NK-92 treated with Interleukin-12 subunit alpha and Interleukin-12 subunit beta, amount 100 ng/mL, for 24 hours (cell line): ENCODE measurements around the gene TRIM16.
"Not testable (repeated sequence)": the region's sequence is repeated elsewhere in the genome, so short reads cannot be mapped to it uniquely, and the experiment has no call there.

Experiments used
- DNase-seq: peaks from one replicate; lab custom pipeline; 2025; lab: John Stamatoyannopoulos, UW

TRIM16 gene

GRCh38 chr17:15683824-15684478, at the start of gene TRIM16:
Gene TRIM16, minus strand, starts transcription at chr17:15684311. Its CDS starts 32,702 bp downstream, at chr17:15651609.
- DNase-seq: peak; percentile 21

GRCh38 chr17:15733174-15733789, 49.2 kb upstream of the TRIM16 start:
- DNase-seq: not testable (repeated sequence)

DNA sequence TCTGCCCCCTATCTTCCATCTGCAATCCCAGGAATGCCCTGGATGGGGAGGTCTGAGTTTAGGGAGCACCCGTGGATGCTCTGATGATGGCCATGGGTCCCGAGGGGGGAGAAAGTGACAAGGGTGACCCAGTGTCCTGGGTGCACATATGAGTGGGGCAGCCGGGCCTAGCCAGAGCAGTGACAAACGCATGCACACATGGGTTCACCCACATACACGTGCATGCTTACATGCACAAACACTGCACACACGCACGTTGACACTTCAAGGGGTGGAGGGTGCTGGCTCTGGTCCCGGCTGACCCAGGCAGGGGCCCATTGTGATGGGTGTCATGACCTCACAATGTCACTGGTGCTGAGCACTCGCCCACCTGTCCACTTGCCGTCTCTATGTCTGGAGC, 47.8 kb upstream of the TRIM16 start, which contains the start of gene TBC1D26:
TBC1D26 (plus strand) TSS at position 384 of the 400 bp plus-strand sequence. CDS start 3,066 bp downstream, outside the sequence.
- not testable (repeated sequence) for DNase-seq

DNA sequence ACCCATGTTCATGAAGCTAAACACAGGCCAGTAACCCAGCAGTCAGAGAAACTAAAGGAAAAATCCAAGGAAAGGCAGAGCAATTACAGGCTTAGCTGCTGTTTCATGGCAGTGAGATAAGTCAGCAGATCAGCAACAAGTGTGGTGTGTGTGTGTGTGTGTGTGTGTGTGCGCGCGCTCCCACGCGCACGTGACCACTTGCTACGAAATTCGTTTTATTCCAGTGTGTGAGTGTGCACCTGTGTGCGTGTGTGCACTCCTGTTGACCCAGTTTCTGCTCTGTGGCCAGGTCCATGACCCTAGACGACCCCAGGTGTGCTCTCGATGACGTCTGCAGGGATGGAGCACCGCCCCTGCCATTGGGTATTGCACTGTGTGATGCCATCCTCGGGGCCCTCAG, 46.4 kb upstream of the TRIM16 start:
- not testable (repeated sequence) for DNase-seq

DNA sequence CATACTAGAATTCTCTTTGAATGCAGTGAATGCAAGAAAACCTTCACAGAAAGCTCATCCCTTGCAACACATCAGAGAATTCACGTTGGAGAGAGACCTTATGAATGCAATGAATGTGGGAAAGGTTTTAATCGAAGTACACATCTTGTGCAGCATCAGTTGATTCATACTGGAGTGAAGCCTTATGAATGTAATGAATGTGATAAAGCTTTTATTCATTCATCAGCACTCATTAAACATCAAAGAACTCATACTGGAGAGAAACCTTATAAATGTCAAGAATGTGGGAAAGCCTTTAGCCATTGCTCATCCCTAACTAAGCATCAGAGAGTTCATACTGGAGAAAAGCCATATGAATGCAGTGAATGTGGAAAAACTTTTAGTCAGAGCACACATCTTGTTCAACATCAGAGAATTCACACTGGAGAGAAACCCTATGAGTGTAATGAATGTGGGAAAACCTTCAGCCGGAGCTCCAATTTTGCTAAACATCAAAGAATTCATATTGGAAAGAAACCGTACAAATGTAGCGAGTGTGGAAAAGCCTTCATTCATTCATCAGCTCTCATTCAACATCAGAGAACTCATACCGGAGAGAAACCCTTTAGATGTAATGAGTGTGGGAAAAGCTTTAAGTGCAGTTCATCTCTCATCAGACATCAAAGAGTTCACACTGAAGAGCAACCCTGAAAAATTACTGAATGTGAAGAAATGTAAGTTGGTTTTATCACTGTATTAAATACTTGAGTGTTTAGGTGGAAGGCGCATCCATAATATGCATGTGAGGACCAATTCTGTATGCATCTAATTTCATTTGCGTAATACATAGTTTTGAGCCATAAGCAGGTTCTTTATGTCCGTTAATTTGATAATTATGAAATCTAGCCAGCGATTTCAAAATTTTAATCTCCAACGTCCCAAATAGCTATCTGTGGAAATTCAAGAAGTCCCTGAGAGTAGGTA, 32.8 kb upstream of the TRIM16 start:
- not testable (repeated sequence) for DNase-seq

- DNase-seq: not testable (repeated sequence)
Observed at GRCh38 chr17:15708879-15709278, 24.8 kb upstream of the TRIM16 start.

- not testable (repeated sequence) for DNase-seq
Observed at GRCh38 chr17:15704813-15705212, 20.7 kb upstream of the TRIM16 start.

- DNase-seq: not testable (repeated sequence)
Observed at GRCh38 chr17:15704239-15704638, 20.1 kb upstream of the TRIM16 start.

DNA sequence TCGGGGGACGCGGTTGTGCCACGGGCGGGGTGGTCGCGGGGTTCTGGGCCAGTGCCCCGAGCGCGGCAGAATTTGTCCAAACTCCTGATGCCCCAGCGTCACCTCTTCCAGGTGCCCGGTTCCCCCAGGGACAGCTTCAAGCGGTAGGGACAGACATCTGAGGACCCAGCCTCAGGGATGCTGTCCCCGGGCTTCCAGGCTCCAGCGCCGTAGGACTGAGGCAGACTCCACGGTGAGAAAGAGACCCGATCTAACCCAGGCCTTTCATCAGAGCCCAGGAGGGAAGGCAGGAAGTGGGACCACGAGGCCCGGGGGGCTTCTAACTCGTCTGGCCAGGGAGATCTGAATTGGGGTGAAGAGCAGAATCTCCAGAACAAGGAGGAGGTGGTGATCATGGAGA, 15.8 kb upstream of the TRIM16 start:
- not testable (repeated sequence) for DNase-seq

DNA sequence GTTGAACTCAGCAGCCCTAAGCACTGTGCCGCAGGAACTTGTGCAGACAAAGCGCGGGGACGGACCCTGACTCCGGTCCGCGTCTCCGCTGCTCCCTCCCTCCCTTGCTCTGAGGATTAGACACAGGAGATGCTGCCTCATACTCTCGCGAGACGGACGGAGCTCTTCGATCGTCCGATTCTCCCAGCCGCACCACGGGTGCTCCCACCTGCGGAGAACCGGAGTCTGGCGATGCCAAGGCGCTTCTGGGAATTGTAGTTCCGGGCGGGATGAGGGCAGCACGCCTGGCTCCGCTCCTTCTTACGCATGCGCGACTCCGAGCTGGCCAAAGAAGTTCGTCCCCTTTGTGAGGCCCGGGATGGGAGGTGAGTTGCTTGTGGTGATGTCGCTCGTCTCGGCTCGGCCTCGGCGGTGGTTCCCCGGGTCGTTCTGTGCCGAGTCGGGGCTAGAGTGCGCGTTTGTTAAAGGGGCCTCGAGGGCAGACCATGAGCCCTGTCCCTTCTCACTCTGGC, 15.4 kb upstream of the TRIM16 start, which contains the start of gene ZNF286A:
ZNF286A (plus strand) TSS at position 340 of the 512 bp plus-strand sequence. CDS start 578 bp downstream, outside the sequence.
- DNase-seq: peak; percentile 92

GRCh38 chr17:15698967-15699366, 14.9 kb upstream of the TRIM16 start:
- DNase-seq: not testable (repeated sequence)

DNA sequence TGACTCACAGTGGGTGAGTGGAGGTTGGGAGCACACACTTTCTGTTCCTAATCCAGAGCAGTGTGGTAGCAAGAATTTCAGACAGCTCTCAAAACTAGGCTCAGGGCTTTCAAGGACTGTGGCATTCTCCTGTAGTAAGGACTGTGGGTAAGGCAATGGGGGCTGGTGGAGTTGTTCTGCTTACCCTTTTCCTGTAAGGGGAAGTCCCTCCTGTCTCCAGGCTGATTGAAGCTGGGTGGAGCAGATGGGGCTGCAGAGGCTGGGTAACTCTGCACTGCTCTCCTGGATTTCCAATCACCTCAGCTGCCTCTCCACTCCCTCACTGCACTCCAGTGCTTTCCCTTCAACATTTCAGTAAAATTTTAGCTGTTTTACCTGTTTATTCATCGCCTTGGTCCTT, 3.4 kb upstream of the TRIM16 start:
- DNase-seq: not testable (repeated sequence)

DNA sequence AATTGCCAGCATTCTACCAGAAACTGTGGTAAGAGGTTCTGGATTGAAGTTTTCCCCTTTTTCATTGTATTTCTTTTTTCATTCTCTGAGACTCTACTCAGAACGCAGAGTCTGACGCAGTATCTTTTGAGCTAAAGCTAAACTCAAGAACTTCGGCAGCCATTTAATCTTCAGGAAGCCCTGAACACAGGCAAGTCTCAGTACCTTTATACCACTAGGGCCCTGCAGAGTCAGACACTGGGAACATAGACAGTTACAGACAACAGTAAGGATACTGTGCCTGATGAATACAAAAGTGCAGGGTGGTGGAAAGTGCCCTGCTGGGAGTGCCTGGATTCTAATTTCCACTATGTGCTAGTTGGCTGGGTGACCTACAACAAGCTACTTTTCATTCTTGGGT, 976 bp downstream of the TRIM16 start:
- DNase-seq: not testable (repeated sequence)

- not testable (repeated sequence) for DNase-seq
Observed at GRCh38 chr17:15675991-15676390, 8.1 kb downstream of the TRIM16 start.

- DNase-seq: not testable (repeated sequence)
Observed at GRCh38 chr17:15674640-15675039, 9.5 kb downstream of the TRIM16 start.

DNA sequence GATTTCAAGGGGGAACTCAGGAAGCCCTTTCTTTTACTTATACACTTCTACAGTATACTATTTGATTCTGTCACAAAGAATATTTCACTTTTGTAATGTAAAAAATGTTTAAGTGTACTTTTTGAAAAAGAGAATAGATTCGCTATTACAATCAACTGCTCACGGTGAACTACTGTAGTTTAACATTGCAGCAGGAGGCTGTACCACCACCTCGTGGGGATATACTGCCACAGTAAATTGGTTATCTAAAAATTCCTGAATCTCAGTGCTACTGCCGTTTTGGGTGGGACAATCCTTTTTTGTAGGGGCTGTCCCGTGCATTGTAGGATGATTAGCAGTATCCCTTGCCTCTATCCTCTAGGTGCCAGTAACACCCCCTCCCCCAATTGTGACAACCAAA, 14.6 kb downstream of the TRIM16 start:
- not testable (repeated sequence) for DNase-seq

GRCh38 chr17:15663691-15664090, 20.4 kb downstream of the TRIM16 start:
- no peak for DNase-seq

GRCh38 chr17:15663176-15663575, 20.9 kb downstream of the TRIM16 start:
- DNase-seq: no peak

GRCh38 chr17:15662681-15663080, 21.4 kb downstream of the TRIM16 start:
- no peak for DNase-seq

DNA sequence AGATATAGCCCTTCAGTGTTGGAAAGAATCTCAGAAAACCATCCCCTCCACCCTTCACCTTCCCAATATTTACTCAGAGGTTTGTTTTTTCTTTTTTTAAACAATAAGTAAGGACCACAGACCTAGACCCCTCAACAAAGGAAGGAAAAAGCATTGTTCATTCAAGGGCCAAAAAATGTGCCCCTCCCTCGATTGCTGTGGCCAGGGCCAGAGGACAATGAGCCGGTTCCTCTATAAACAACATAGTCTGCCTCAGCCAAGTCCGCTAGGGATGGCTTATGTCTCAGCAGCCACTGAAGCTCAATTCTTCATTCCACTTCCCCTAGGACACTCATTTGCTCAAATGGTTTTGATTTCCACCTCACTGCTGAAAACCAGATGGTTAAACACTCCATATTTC, 24.0 kb downstream of the TRIM16 start:
- no peak for DNase-seq

DNA sequence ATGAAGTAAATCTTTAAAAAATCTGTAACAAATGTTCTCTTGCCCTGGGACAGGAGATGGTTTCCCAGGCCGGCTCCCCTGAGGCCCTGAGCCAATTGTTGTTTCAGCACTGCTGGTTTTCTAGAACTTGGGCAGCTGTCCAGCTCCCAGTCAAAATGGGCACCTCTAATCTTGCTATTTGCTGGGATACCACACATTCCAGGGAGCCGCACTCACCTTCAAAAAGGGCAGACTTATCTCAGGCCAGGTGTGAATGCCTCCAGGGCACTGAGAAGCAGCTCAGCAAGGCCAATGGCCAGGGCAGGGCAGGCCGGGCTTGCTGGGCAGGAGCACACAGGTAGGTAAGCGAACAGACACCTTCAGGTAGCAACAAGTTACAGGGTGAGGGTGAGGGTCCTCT, 24.4 kb downstream of the TRIM16 start:
- no peak for DNase-seq

- DNase-seq: no peak
Observed at GRCh38 chr17:15659236-15659635, 24.9 kb downstream of the TRIM16 start.
